HG03520 (cell line): ENCODE measurements around the gene MED12L.
A peak's percentile ranks its signal among the peaks of the same experiment; 100 is the strongest.
"Not testable (repeated sequence)": the region's sequence is repeated elsewhere in the genome, so short reads cannot be mapped to it uniquely, and the experiment has no call there.

Experiments
- ATAC-seq: cut with Tn5 transposase; IDR thresholded peaks from one replicate; pipeline ENCODE4 v1.9.1; 2021; ENCODE audit warnings: mild to moderate bottlenecking, moderate library complexity; ENCODE audit not compliant: unreplicated experiment

The MED12L gene

DNA sequence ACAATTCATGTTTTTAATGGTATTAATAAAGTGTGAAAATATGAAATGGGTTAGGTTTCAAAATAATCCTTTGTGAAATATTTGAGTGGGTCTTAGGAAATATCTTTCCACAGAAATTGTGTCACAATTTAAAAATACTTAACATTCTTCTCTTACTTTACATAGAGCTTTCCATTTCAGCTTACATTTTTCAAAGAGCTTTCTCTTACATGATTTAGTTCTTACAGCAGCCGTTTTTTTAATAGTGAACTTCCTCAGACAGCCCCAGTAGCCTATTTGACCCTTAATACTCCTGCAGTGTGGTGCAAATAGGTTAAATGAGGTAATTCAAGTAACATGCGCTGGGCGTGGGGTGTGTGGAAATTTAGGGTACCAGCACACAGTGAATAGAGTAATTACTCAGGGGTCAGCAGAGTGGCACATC, 277.3 kb downstream of the MED12L start:
- no peak for ATAC-seq

DNA sequence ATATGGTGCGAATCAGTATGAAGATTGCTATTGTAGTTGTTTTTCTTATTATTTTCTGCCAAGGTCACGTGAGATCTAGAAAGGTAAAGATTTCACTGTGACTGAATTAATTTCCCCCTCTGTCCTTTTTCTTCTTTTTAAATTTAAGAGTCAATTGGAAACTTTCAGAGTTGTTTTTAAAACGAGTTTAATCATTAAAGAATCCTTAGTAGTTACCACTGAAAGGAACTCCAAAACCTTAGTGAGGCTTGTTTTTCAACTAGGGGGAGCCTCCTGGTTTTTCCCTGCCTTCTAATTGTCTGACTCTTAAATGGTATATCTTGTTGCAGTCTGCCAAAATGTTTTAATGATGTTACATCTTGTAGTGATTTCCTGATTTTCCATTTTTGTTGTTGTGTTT, 281.5 kb downstream of the MED12L start:
- ATAC-seq, result no peak

DNA sequence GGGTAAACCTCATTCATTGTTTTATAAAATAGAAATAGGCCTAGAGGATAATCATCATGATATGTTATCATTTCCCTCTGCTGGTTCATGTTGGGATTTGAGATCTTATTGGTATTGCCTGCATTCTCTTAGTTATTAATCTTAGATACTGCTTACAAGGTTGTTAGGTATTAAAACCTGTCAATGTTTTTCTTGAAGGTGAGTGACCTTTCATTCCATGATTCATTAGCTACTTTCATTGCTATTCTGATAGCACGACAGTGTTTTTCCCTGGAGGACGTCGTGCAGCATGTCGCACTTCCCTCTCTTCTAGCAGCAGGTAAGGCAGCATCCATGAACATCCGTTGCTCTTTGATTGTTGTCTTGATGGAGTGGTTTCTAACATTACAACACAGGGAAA, 282.0 kb downstream of the MED12L start:
- no peak for ATAC-seq

DNA sequence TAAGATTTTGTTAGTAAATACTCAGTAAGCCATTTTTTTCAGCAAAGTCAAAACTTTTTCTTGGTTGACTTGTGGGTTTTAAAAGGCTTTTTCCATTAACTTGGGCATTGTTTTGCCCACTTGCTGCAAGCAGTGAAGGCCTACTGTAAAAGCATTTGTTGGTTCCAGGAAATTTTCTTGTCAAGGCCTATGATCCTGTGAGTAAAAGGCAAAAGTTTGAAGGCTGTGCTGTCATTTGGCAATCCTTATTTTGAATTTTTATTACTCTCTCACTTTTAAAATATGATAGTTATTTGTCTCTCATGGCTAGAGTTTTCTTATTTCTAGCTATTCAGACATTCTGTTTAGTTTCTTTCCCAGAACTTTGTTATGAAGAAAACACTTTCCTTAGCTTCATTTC, 286.1 kb downstream of the MED12L start:
- ATAC-seq, result no peak

DNA sequence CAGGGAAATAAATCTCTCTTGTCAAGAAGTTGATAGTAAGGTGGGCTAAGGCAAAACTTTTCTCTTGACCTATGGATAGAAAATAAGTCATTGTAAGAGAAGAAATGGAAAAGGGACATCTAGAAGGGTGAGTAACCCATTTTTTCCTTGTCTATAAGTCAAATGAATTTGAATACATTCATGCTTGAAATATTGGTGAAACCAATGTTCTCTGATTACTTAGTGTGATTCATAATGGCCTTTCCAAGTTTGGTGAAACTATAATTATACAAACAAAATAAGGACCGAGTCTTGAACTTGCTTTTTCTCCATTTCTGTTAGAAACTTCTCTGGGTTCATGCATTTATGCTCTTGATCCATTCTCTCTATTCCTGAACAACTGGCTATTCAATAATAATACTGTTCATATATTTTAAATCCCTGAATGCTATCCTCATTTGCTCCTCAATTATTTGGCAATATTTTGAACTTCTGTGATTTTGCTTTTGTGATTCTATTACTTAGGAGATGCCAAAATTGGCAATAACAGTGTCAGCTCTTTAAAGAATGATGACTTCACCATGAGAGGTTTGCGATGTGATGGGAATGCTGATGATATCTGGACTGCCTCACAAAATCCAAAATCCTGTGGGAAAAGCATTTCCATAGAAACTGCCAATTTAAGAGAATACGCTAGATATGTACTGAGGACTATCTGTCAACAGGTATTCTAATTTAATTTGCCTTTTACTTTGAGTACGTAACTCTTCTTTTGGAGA, 286.8 kb downstream of the MED12L start:
- ATAC-seq, result no peak

DNA sequence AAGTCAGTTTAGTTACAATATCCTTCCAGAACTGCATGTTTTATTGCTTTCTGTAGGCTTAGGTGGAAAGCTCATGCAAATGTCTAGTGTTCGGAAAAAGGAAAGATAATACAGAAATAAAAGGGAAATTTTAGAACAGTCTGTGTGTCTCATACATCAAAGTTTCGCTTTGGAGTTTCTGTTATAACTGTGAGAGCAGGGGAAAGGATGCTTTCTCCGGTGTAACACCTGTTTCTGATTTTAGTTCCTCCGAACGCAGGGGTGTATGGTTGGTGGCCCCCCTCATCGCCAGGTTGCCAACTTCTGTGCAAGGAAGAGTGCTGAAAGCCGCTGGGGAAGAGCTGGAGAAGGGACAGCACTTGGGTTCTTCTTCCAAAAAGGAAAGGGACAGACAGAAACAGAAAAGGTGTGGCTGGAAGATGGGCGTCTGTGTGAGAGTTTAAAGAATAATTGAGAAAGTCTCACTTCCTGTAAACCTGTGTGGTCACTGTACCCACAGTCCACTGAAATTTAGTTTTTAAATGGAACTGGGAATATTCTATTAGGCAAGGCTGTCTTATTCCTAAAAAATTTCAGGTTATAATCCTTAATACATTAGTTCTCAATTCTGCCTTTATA, 292.4 kb downstream of the MED12L start:
- peak; percentile 66 for ATAC-seq

DNA sequence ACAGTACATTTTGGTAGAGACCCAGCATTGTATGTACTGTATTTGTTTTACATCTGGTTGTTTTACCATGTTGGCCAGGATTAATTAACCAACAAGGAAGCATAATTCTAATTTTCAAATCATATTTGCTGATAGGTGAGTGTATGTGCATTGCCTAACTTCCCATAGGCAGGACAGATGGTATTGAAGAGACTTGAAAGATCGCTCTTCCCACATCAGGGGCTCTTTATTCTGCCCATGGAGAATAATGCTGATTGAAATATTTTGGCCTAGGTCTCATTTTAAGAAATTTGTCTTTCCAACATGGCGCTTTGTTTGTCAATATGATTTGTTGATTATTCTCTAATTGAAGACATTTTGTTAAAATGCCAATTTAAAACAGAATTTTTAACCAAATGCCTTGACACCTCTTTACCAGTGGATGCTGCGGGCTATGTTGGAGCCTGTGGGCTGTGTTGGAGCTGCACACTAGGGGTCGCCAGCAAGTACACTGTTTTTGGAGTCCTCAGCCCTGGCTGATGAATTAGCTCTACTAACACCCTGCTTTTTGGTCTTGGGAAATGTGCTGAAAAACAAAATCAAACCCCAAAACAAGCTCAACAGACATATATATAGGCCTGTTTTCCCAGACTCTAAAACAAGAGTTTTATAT, 293.7 kb downstream of the MED12L start:
- peak; percentile 35 for ATAC-seq

DNA sequence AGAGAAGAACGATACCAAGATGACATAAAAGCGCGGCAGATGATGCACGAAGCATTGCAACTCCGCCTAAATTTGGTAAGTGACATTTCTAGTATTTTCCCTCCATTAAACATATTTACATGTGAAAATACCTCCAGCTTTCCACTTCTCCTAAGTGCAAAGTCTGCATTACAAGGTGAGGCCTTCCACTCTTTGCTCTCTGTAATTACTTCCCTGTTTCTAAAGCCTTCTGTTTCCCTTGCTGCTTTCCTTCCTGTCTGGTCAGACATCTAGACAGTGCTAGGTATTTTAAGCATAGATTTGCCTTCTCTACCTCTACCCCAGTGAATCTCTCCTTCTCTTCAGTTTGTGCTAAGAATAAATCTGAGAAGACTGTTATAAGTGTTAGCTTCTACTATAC, 297.2 kb downstream of the MED12L start:
- ATAC-seq, result no peak

DNA sequence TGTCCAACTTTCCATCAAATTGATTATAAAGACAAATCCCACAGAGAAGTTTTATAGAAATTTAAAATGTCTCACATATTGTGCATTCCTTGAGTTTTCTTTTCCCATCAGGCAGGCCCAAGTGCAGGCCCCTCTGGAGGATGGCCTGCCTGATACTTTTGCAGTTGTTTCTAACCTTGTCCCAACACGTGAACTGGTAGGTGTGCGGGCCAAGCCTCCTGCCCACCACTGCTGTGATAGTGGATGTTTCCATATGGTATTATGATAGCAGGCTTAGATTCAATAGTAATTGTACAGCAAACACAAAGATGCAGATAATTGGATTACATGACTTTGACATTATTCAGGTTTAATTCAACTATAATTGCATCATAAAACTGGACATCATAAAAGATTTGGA, 297.6 kb downstream of the MED12L start:
- no peak for ATAC-seq

DNA sequence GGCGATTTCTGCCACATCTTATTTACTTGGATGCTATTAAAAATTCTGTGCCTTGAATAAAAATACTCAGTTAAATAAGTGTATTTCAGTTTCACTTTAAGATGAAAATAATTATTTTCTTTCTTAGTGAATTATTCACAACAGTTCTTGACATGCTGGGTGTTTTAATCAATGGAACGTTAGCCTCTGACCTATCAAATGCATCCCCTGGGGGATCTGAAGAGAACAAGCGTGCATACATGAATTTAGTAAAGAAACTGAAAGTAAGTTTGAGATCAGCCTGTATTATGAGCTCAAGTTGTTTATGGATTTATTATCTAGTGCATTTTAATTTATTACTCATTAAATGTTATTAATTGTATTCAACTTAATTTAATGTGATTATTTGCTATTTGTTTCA, 298.5 kb downstream of the MED12L start:
- ATAC-seq, result peak; percentile 48

DNA sequence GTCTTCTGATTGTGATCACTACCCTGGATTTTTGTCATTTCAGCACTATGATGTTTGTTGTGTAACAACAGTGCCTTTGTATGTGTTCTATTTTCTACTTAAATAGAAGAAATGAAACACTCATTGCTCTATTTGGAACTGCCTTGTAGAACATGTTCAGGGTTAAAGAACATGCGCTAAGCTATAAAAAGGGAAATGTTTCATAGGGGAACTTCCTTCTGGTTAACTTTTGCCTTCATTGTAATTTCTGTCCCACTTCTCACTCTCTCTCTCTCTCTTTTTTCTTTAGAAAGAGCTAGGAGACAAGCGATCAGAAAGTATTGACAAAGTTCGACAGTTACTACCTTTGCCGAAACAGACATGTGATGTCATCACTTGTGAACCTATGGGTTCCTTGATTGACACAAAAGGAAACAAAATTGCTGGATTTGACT, 299.3 kb downstream of the MED12L start, which contains the start of gene P2RY12:
Gene P2RY12 (minus strand): TSS at position 13 of the 434 bp plus-strand sequence. CDS start 45,908 bp downstream, outside the sequence.
- ATAC-seq, result peak; percentile 28

DNA sequence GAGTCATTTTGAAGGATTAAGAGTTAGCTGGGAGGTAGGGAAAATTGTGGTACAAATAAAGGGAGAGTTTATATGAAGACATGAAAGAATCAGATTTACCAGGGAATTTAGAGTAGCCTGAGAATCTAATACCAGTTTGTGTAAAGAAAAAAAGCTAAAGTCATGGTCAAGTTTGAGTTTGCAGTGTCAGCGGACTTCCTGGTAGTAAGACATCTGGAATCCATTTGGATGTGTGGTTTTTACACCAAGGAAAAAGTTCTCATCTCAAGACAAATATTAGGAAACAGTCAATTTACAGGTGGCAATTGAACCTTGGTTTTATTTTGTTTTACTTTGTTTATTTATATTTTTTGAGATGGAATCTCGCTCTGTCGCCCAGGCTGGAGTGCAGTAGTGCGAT, 300.6 kb downstream of the MED12L start:
- no peak for ATAC-seq

DNA sequence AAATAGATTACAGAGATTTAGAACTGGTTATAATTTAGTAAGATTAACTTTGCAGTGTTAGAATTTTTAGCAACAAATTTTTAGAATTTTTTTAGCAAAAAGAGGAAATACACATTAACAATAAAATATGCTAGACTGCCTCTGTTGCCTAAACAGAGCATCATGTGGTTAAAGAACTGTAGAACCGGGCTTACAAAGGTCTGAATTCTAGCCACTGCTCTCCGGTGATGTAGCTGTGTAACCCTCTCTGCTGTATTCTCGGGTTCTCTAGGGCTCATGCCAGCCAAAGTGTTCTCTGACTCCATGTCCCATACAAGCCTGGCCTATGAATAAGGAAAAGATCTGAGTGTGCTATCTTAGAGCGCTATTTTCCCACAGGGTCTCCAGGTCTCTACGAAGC, 302.0 kb downstream of the MED12L start:
- no peak for ATAC-seq

DNA sequence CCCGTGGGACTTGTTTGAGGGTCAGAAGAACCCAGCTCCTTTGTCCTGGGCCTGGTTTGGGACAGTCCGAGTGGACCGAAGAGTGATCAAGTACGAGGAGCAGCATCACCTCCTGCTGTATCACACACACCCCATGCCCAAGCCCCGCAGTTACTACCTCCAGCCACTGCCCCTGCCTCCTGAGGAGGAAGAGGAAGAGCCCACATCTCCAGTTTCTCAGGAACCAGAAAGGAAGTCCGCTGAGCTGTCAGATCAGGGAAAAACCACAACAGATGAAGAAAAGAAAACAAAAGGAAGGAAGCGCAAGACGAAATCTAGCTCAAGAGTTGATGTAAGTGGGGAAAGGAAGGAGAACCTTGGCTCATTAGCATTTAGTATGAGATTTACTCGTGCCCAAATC, 302.4 kb downstream of the MED12L start:
- ATAC-seq, result no peak

DNA sequence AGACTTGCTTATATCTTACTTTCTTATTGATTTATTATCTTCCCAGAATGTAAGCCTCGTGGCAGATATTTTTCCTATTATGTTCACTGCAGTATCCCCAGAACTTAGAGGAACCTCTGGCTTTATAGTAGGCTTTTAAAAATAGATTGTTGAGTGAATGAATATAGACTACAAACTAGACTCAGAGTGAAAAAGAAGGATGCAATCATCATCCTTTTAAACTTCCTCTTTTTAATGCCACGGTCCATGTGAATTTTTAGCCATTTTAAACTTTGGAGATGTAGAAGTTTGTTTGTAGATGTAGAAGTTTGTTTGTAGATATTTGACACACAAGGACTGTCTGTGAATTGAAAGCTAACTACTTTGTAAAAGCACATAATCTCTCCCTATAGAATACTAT, 306.3 kb downstream of the MED12L start:
- no peak for ATAC-seq

DNA sequence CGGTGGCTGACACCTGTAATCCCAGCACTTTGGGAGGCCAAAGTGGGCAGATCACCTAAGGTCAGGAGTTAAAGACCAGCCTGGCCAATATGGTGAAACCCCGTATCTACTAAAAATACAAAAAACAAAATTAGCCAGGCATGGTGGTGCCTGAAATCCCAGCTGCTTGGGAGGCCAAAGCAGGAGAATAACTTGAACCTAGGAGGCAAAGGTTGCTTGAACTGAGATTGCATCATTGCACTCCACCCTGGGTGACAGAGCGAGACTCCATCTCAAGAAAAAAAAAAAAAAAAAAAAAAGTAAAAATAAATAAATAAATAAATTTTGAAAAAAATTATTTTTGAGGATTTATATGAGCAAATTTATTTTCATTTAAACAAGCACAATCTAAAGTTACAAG, 306.7 kb downstream of the MED12L start:
- not testable (repeated sequence) for ATAC-seq

DNA sequence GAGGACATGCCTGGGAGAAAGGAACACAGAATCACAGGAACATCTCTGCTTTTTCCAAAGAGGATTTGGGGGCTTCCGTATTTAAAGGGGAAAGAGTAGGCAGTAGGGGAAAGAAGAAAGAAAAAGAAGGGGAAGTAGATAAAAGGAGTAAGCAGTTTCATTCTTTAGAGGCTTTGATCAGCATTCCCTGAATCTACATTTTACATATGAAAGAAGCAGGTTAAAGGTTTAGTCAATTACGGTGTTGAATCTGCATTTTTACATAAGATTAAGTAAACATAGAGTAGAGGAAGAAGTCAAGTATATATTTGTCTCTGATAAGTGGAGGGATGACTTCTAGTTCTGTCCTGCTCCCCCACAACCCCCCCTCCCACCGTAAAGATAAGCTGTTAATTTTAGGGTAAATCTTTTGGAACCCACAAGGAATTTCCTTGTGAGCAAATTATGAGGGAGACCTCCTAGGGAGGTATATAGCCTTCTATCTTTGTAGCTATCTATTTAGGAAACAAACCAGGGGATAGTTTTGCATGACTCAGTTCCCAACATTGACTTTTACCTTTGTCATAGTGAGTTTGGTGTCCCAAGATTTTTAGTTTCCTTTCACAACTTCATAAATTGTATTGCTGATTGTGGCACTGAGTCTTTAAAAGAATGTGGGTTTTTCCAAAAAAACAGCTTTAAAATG, 307.8 kb downstream of the MED12L start:
- no peak for ATAC-seq

DNA sequence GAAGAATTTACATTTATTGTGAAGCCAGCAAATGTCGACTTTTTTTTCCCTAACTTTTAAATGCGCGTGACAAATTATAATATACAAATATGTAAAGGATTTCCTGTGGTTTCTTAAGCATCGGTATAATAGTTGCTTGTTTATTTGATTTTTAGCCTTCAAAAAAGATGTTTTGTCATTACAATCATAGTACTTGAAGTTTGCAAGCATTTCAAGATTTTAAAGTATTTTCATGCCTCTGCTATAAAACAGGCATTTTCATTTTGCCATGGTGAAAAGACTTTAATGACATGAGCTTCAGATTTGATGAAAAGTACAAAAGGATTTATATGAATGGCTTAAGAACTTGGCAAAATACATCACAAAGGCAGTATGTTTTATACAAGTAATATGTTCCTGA, 308.5 kb downstream of the MED12L start:
- ATAC-seq, result no peak

DNA sequence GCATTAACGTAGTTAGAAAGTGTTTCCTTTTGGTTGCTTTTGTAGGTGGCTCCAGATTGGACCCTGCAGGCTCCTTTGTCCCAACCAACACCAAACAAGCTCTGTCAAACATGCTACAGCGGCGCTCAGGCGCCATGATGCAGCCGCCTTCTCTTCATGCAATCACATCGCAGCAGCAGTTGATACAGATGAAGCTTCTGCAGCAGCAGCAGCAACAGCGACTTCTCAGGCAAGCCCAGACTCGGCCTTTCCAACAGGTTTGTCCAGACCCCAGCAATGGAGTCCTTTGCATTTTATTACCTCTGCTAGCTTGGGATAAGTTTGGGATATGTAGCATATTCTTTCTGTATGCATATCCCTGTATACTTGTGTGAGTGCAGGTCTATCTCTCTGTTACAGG, 309.1 kb downstream of the MED12L start:
- ATAC-seq, result no peak

DNA sequence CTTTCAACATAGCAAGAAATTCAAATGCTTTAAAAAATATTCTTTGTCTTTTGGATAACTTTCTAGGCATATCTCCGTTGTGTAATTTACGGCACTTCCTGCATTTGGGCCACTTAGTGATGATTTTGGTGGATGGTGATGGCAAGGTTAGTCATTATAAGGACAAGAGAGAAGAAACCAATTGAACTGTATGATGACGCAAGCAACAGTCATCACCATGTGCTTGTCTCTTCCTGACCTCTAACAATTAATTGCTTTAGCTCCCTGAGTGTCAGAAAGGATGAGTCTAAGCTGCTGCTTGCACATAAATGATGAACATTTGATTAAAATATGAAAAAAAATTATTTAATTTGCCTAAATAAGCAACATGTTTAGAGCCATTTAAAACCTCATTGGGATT, 310.3 kb downstream of the MED12L start:
- ATAC-seq, result no peak

DNA sequence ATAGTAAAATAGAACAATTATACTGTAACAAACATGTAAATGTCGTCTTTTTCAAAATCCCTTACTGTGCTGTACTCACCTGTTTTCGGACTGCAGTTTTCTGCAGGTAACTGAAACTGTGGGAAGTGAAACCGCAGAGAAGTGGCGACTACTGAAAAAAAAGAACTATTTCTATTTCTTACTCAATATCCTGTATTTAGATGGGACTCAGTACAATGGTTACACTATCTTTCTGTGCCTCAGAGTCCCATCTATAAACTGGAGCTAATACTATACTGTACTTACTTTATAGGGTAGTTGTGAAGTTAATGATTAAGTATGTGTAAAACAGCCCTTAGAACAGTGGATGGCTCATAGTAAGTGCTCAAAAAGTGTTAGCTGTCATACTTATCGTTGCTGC, 313.4 kb downstream of the MED12L start:
- ATAC-seq, result no peak
